Panc1 (cell line): ENCODE results near the gene STX2. TPM values are rescaled to one million over a fixed set of nuclear protein-coding genes. Genes with fewer than 3 reads are reported as not detected.

Source experiments
- ATAC-seq: fragments of 200-7000 bp; cut with Tn5 transposase; 2 replicates; pipeline ENCODE4 v1.9.1; 2020; ENCODE audit warnings: mild to moderate bottlenecking, moderate library complexity
- BruUV-seq: library from RNA; stranded (reverse); fragments of 400-500 nt; replicated peaks from 2 replicates; lab custom pipeline; 2021; lab: Mats Ljungman, UMichigan
- CTCF ChIA-PET: fragments of 300-600 bp; sonication (Branson Sonifier 250); formaldehyde crosslinking; loops from one replicate; lab custom pipeline; 2022; ENCODE audit warnings: antibody characterized with exemption; lab: Charles Lee
- POLR2A ChIA-PET: fragments of 300-600 bp; sonication (Branson Sonifier 250); formaldehyde crosslinking; loops from one replicate; lab custom pipeline; 2022; ENCODE audit warnings: antibody characterized with exemption; lab: Charles Lee
- DNase-seq: peaks from one replicate; pipeline ENCODE4 v3.0.0-alpha.2; 2010; ENCODE audit warnings: low read depth, low spot score
- H3K27ac ChIP-seq: 2 replicates; pipeline ENCODE4 v1.5.1; 2011; ENCODE audit warnings: mild to moderate bottlenecking, low read length, inconsistent platforms
- H3K27me3 ChIP-seq: fragments of 200-500 bp; sonication (Bioruptor generic); 2 replicates; pipeline ENCODE4 v1.6.0; 2014; ENCODE audit warnings: low read length, inconsistent platforms; ENCODE audit not compliant: control insufficient read depth, insufficient read depth
- H3K36me3 ChIP-seq: fragments of 200-500 bp; sonication (Bioruptor generic); 2 replicates; pipeline ENCODE4 v1.5.1; 2014; ENCODE audit warnings: inconsistent platforms, mild to moderate bottlenecking, low read length, moderate library complexity; ENCODE audit not compliant: control insufficient read depth, insufficient read depth
- H3K4me1 ChIP-seq: 2 replicates; pipeline ENCODE4 v1.5.1; 2011; ENCODE audit warnings: inconsistent platforms, mild to moderate bottlenecking, low read length, moderate library complexity; ENCODE audit not compliant: control insufficient read depth, insufficient read depth
- H3K4me3 ChIP-seq, 2 experiments: 2 replicates each; pipeline ENCODE4 v1.5.1; 2011 to 2012; ENCODE audit warnings: low read depth in 2 of 2, low read length in 2 of 2, mild to moderate bottlenecking in 2 of 2, inconsistent platforms in 1 of 2, moderate library complexity in 1 of 2
- H3K9me3 ChIP-seq: fragments of 200-500 bp; sonication (Bioruptor generic); 2 replicates; pipeline ENCODE4 v1.5.1; 2014; ENCODE audit warnings: low read depth, mild to moderate bottlenecking, inconsistent platforms, low read length, moderate library complexity; ENCODE audit not compliant: control insufficient read depth, insufficient read depth
- POLR2AphosphoS5 ChIP-seq: IDR thresholded peaks from 2 replicates; pipeline ENCODE4 v1.6.1; 2012; ENCODE audit warnings: mild to moderate bottlenecking, low read depth, low read length, moderate library complexity
- SIN3A ChIP-seq: IDR thresholded peaks from 2 replicates; pipeline ENCODE4 v1.6.1; 2012; ENCODE audit warnings: low read depth, mild to moderate bottlenecking, low read length, moderate library complexity, borderline replicate concordance; ENCODE audit not compliant: insufficient read depth
- TCF7L2 ChIP-seq: IDR thresholded peaks from 2 replicates; pipeline ENCODE4 v1.6.1; 2011; ENCODE audit warnings: mild to moderate bottlenecking, low read depth, low read length, inconsistent platforms
- in situ Hi-C: cut with HindIII; loops from 2 replicates; pipeline ENCODE4 v1.10.0; 2016; ENCODE audit warnings: low sequenced_read_pairs, low pct_unique_long_range_greater_than_20kb
- intact Hi-C: fragments of 100-400 bp; cut with micrococcal nuclease; formaldehyde crosslinking; loops from one replicate; pipeline ENCODE4 v1.10.0; 2022; ENCODE audit not compliant: unreplicated experiment
- total RNA-seq: library from RNA; stranded (reverse); gene quantifications from one replicate; pipeline ENCODE4 v1.2.1, GENCODE V29; 2021; ENCODE audit not compliant: unreplicated experiment
- TF ChIP-seq, protein P1 (sequence below), 2 experiments: IDR thresholded peaks; 2 replicates each; pipeline ENCODE4 v1.6.1; 2011 to 2012; ENCODE audit warnings: low read depth in 2 of 2, control low read depth in 1 of 2, low read length in 1 of 2, mild to moderate bottlenecking in 1 of 2, moderate library complexity in 1 of 2; ENCODE audit not compliant: insufficient read depth in 1 of 2
- TF ChIP-seq, protein P2 (sequence below): fragments of 450-650 bp; IDR thresholded peaks from 2 replicates; pipeline ENCODE4 v1.5.1; 2017; ENCODE audit warnings: mild to moderate bottlenecking

STX2 gene
- total RNA-seq, 1 experiment from 2014 or later = 34.0 TPM

DNA sequence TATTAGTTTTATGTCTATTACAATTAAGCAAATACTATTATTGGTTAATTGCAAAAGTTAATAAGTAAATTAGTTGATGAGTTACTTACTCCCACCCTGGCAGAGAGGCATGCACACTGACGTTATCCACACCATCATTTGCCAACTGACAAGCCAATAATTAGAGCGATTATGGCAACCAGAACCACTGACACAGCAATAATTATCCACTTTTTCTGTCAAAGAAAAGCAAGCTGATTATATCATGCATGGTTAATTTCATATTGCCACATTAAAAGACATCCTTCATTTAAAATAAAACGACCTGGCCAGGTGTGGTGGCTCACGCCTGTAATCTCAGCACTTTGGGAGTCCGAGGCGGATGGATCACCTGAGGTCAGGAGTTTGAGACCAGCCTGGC lies 43.1 kb downstream of the STX2 start:
- in situ Hi-C loops (no loop called here), intact Hi-C loops (no loop called here)
- ChIA-PET CTCF (no interaction called here), POLR2A (no interaction called here)
- Histone ChIP-seq H3K27ac (no peak overlapping the region), H3K4me1 (no peaks in the 10 kb centered on the region), H3K36me3 (peaks cover 6% of the 10 kb centered on the region), H3K27me3 (no peaks in the 10 kb centered on the region), H3K4me3 (no peak overlapping the region), H3K9me3 (no peaks in the 10 kb centered on the region)
- no TSS peak for BruUV-seq
- ATAC-seq (no peak), DNase-seq (no peak)
- TF ChIP-seq TCF7L2 (no peak), POLR2AphosphoS5 (no peak), SIN3A (no peak)
- TF ChIP-seq, protein P1, sequence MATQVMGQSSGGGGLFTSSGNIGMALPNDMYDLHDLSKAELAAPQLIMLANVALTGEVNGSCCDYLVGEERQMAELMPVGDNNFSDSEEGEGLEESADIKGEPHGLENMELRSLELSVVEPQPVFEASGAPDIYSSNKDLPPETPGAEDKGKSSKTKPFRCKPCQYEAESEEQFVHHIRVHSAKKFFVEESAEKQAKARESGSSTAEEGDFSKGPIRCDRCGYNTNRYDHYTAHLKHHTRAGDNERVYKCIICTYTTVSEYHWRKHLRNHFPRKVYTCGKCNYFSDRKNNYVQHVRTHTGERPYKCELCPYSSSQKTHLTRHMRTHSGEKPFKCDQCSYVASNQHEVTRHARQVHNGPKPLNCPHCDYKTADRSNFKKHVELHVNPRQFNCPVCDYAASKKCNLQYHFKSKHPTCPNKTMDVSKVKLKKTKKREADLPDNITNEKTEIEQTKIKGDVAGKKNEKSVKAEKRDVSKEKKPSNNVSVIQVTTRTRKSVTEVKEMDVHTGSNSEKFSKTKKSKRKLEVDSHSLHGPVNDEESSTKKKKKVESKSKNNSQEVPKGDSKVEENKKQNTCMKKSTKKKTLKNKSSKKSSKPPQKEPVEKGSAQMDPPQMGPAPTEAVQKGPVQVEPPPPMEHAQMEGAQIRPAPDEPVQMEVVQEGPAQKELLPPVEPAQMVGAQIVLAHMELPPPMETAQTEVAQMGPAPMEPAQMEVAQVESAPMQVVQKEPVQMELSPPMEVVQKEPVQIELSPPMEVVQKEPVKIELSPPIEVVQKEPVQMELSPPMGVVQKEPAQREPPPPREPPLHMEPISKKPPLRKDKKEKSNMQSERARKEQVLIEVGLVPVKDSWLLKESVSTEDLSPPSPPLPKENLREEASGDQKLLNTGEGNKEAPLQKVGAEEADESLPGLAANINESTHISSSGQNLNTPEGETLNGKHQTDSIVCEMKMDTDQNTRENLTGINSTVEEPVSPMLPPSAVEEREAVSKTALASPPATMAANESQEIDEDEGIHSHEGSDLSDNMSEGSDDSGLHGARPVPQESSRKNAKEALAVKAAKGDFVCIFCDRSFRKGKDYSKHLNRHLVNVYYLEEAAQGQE (IDR thresholded peaks at IDR 0.05; ENCODE audit: insufficient read depth in 1 of 2, low read depth in 2 of 2, low read length in 1 of 2) = no peak
- TF ChIP-seq, protein P2, sequence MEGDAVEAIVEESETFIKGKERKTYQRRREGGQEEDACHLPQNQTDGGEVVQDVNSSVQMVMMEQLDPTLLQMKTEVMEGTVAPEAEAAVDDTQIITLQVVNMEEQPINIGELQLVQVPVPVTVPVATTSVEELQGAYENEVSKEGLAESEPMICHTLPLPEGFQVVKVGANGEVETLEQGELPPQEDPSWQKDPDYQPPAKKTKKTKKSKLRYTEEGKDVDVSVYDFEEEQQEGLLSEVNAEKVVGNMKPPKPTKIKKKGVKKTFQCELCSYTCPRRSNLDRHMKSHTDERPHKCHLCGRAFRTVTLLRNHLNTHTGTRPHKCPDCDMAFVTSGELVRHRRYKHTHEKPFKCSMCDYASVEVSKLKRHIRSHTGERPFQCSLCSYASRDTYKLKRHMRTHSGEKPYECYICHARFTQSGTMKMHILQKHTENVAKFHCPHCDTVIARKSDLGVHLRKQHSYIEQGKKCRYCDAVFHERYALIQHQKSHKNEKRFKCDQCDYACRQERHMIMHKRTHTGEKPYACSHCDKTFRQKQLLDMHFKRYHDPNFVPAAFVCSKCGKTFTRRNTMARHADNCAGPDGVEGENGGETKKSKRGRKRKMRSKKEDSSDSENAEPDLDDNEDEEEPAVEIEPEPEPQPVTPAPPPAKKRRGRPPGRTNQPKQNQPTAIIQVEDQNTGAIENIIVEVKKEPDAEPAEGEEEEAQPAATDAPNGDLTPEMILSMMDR = no peak

DNA sequence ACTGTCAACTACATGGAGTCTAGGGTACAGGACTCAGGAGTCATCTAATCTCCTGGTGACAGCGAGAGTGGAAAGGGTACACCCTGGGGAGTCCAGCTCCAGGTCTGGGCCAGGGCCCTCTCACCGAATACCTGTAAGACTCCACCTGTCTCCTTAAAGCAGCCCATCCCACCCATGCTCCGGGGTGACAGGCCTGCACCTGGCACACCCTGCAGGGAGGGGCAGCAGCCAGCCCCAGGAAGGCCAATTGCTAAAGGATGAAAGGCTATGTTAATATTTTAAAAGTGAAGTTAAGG lies 45.5 kb downstream of the STX2 start:
- ATAC-seq (no peak), DNase-seq (no peak)
- POLR2A ChIA-PET = no interaction called here
- BruUV-seq = no TSS peak
- no peak overlapping the region for H3K4me3 ChIP-seq
- no peaks in the 10 kb centered on the region for H3K4me1 ChIP-seq
- no peak for TF ChIP-seq SIN3A
- H3K9me3 ChIP-seq = no peaks in the 10 kb centered on the region
- CTCF ChIA-PET = no interaction called here
- peaks cover 8% of the 10 kb centered on the region for H3K36me3 ChIP-seq
- H3K27ac ChIP-seq = no peak overlapping the region
- in situ Hi-C loops (no loop called here), intact Hi-C loops (no loop called here)
- no peaks in the 10 kb centered on the region for H3K27me3 ChIP-seq

DNA sequence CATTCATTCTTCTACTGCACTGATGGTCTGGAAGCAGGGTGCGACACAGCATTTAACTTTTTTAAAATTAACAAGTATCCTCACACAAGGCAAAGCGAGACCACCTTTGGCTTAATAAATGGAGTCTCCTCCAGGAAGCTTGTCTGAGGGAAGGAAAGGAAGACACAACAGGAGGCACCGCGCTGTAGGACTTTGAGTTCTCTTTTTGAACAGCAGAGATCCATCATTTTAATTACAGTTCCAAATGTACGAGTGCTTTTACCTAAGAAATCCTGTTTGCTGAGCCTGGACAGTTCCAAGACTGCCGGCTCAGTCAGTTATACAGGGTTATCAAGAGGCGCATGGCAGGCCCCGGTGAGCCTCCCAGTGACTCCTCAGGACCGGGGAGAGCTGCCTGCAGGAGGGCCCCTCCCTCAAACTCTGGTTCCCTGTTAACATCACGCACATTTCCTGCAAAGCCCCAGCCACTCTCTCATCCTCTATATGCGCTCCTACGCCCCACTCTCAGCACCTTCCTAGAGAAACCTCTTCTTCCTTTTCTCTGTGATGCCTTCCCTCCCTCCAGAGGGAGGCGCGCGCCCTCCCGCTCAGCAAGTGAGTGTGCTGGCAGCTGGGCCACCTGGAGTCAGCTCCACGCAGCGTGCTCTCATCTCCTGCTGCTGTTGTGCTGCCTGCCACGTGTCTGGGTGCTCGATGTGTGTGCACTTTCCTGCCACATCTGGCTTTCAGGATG lies 46.1 kb downstream of the STX2 start:
- H3K9me3 ChIP-seq = no peaks in the 10 kb centered on the region
- H3K4me3 ChIP-seq = no peak overlapping the region
- in situ Hi-C loops (no loop called here), intact Hi-C loops (no loop called here)
- TF ChIP-seq POLR2AphosphoS5 = no peak
- no peak for TF ChIP-seq TCF7L2
- TF ChIP-seq, protein P1 (IDR thresholded peaks at IDR 0.05; ENCODE audit: insufficient read depth in 1 of 2, low read depth in 2 of 2, low read length in 1 of 2) = no peak
- TF ChIP-seq SIN3A = no peak
- TF ChIP-seq, protein P2 = no peak
- H3K27me3 ChIP-seq = no peaks in the 10 kb centered on the region
- DNase-seq = no peak
- ChIA-PET POLR2A (no interaction called here), CTCF (no interaction called here)
- no peak overlapping the region for H3K27ac ChIP-seq
- ATAC-seq = peak; percentile 53; the same call in 1 of the 2 replicates
- peaks cover 5% of the 10 kb centered on the region; the same call in 1 of the 2 replicates for H3K36me3 ChIP-seq
- no peaks in the 10 kb centered on the region for H3K4me1 ChIP-seq
- no TSS peak for BruUV-seq
